Endothelial cell of umbilical vein (primary cell): ENCODE results near the gene ABCA7. TPM values are rescaled to one million over a fixed set of nuclear protein-coding genes. Genes with fewer than 3 reads are reported as not detected.

Source experiments
- BruUV-seq: library from RNA; stranded (reverse); fragments of 400-500 nt; replicated peaks from 2 replicates; lab custom pipeline; 2021; lab: Mats Ljungman, UMichigan
- CTCF ChIA-PET: fragments of 300-600, 350-600 bp; sonication (Branson Sonifier 250); formaldehyde crosslinking; loops from one replicate; lab custom pipeline; 2021; ENCODE audit warnings: antibody characterized with exemption, inconsistent platforms; lab: Charles Lee
- POLR2A ChIA-PET: fragments of 300-600, 350-600 bp; sonication (Branson Sonifier 250); formaldehyde crosslinking; loops from one replicate; lab custom pipeline; 2021; ENCODE audit warnings: antibody characterized with exemption, inconsistent platforms; lab: Charles Lee
- DNase-seq: peaks from one replicate; pipeline ENCODE4 v3.0.0-alpha.2; 2011; ENCODE audit warnings: low read depth, low spot score
- FAIRE-seq: peaks from 2 replicates; lab custom pipeline; 2011; peaks lifted over from hg19 to GRCh38; lab: Jason Lieb, UNC
- H2AFZ ChIP-seq: 2 replicates; pipeline ENCODE4 v1.6.0; 2012; ENCODE audit warnings: low read depth, low read length, control low read depth, inconsistent platforms
- H3K27ac ChIP-seq: 2 replicates; pipeline ENCODE4 v1.5.1; 2011; ENCODE audit warnings: low read depth, mild to moderate bottlenecking, control low read depth, low read length, moderate library complexity; ENCODE audit not compliant: insufficient read depth
- H3K27me3 ChIP-seq, 2 experiments: 2 replicates each; pipeline versions ENCODE4 v1.6.0 to v1.6.1; 2011; ENCODE audit warnings: low read length in 2 of 2, mixed read lengths in 1 of 2; ENCODE audit not compliant: control insufficient read depth in 2 of 2, insufficient read depth in 2 of 2
- H3K36me3 ChIP-seq, 2 experiments: 2 replicates in 1 of 2; 3 replicates in 1 of 2; pipeline ENCODE4 v1.5.1; 2011; ENCODE audit warnings: low read length in 2 of 2, mild to moderate bottlenecking in 1 of 2, moderate library complexity in 1 of 2; ENCODE audit not compliant: control insufficient read depth in 2 of 2, insufficient read depth in 2 of 2; ENCODE audit errors: extremely low read depth in 1 of 2
- H3K4me1 ChIP-seq: 3 replicates; pipeline ENCODE4 v1.5.1; 2011; ENCODE audit warnings: mild to moderate bottlenecking, low read length; ENCODE audit not compliant: control insufficient read depth, insufficient read depth; ENCODE audit errors: extremely low read depth
- H3K4me2 ChIP-seq: 2 replicates; pipeline ENCODE4 v1.6.1; 2011; ENCODE audit warnings: low read length, control low read depth, mixed read lengths; ENCODE audit not compliant: insufficient read depth
- H3K4me3 ChIP-seq, 3 experiments: fragments of 200-600 bp in 1 of 3; sonication (generic), shearing (Covaris generic) in 1 of 3; replicated peaks in 1 of 3; 2 replicates each; pipeline ENCODE4 v1.5.1; 2011 to 2016; ENCODE audit warnings: control low read depth in 3 of 3, low read length in 3 of 3, mild to moderate bottlenecking in 2 of 3, inconsistent platforms in 1 of 3, low read depth in 1 of 3, moderate library complexity in 1 of 3; ENCODE audit not compliant: insufficient read depth in 1 of 3
- H3K79me2 ChIP-seq: 2 replicates; pipeline ENCODE4 v1.6.0; 2012; ENCODE audit warnings: low read length, inconsistent platforms; ENCODE audit not compliant: control insufficient read depth, insufficient read depth
- H3K9ac ChIP-seq: replicated peaks from 2 replicates; pipeline ENCODE3; 2011; ENCODE audit warnings: low read length, control low read depth; ENCODE audit not compliant: insufficient read depth; ENCODE audit errors: extremely low read depth
- H3K9me1 ChIP-seq: replicated peaks from 3 replicates; pipeline ENCODE4 v1.6.0; 2011; ENCODE audit warnings: mild to moderate bottlenecking, low read length; ENCODE audit not compliant: control insufficient read depth, insufficient read depth; ENCODE audit errors: extremely low read depth
- H3K9me3 ChIP-seq: replicated peaks from 2 replicates; pipeline ENCODE4 v1.5.1; 2012; ENCODE audit warnings: low read length, inconsistent platforms; ENCODE audit not compliant: control insufficient read depth, insufficient read depth
- H4K20me1 ChIP-seq: replicated peaks from 2 replicates; pipeline ENCODE3; 2011; ENCODE audit warnings: mild to moderate bottlenecking, low read length; ENCODE audit not compliant: control insufficient read depth, insufficient read depth; ENCODE audit errors: extremely low read depth
- CTCF ChIP-seq, 2 donors: IDR thresholded peaks; 1 replicate in 1 of 2; 2 replicates in 1 of 2; pipeline ENCODE4 v1.5.1; 2011; ENCODE audit warnings: low read length in 2 of 2, mild to moderate bottlenecking in 2 of 2, moderate library complexity in 2 of 2, control low read depth in 1 of 2, inconsistent platforms in 1 of 2, low read depth in 1 of 2; ENCODE audit not compliant: insufficient read depth in 1 of 2; ENCODE audit errors: extremely low read depth in 1 of 2
- EZH2 ChIP-seq: IDR thresholded peaks from 2 replicates; pipeline ENCODE4 v1.6.1; 2012; ENCODE audit warnings: borderline replicate concordance, low read depth, mild to moderate bottlenecking, moderate library complexity, low read length, inconsistent platforms; ENCODE audit not compliant: severe bottlenecking
- FOS ChIP-seq: IDR thresholded peaks from 2 replicates; pipeline ENCODE4 v1.6.1; 2011; ENCODE audit warnings: mild to moderate bottlenecking, low read length, moderate library complexity, borderline replicate concordance; ENCODE audit not compliant: insufficient read depth
- GATA2 ChIP-seq: IDR thresholded peaks from 2 replicates; pipeline ENCODE4 v1.7.0; 2011; ENCODE audit warnings: low read depth, mild to moderate bottlenecking, moderate library complexity, mixed read lengths, low read length; ENCODE audit not compliant: insufficient read length, insufficient read depth
- JUN ChIP-seq: IDR thresholded peaks from 2 replicates; pipeline ENCODE4 v1.6.1; 2011; ENCODE audit warnings: borderline replicate concordance, low read depth; ENCODE audit not compliant: insufficient read length, insufficient read depth
- MAX ChIP-seq: IDR thresholded peaks from 2 replicates; pipeline ENCODE4 v1.6.1; 2011; ENCODE audit not compliant: insufficient read depth, insufficient read length
- MYC ChIP-seq: IDR thresholded peaks from one replicate; pipeline ENCODE4 v1.6.1; 2011; ENCODE audit warnings: mild to moderate bottlenecking, low read depth, low read length
- POLR2A ChIP-seq: IDR thresholded peaks from 2 replicates; pipeline ENCODE4 v1.6.1; 2012; ENCODE audit warnings: low read depth, mild to moderate bottlenecking, control low read depth, low read length
- POLR2AphosphoS5 ChIP-seq: IDR thresholded peaks from 2 replicates; pipeline ENCODE4 v1.6.1; 2012; ENCODE audit warnings: low read depth, mild to moderate bottlenecking, control low read depth, low read length, moderate library complexity; ENCODE audit not compliant: insufficient read depth
- dilution Hi-C: fragments of 300-500 bp; cut with MboI; formaldehyde crosslinking; loops from one replicate; pipeline ENCODE4 v1.15.0; 2019; ENCODE audit warnings: low sequenced_read_pairs; ENCODE audit not compliant: extremely low pct_ligation_motif_present
- intact Hi-C: fragments of 100-400 bp; cut with micrococcal nuclease; formaldehyde crosslinking; loops from one replicate; pipeline ENCODE4 v1.10.0; 2022
- polyA plus RNA-seq, 4 experiments: library from polyadenylated mRNA; depleted of rRNA in 3 of 4; stranded (reverse) in 3 of 4; unstranded in 1 of 4; fragments of >200 nt; gene quantifications; 2 replicates each; pipeline versions ENCODE4 v1.2.1 to v1.2.3, GENCODE V29; 2011 to 2012; ENCODE audit warnings: missing spikeins in 1 of 4
- total RNA-seq: library from RNA; stranded (reverse); gene quantifications from 2 replicates; pipeline ENCODE4 v1.2.3, GENCODE V29; 2021

The ABCA7 gene
- total and polyA plus RNA-seq, 2 donors (not counting 3 experiments of a cell fraction or from before 2014, with no cell fraction given): 5.7 to 9.8 TPM

- no peak for FAIRE-seq
- H4K20me1 ChIP-seq: no peaks in the 10 kb centered on the region
- peaks cover 2% of the 10 kb centered on the region for H3K79me2 ChIP-seq
- ChIA-PET CTCF (no interaction called here), POLR2A (no interaction called here)
- DNase-seq: no peak
- H3K9me3 ChIP-seq: no peaks in the 10 kb centered on the region
- no peak overlapping the region for H3K4me3 ChIP-seq
- H3K4me1 ChIP-seq: peaks cover under 1% of the 10 kb centered on the region
- H2AFZ ChIP-seq: no peak overlapping the region
- intact Hi-C loops: no loop called here
- H3K9ac ChIP-seq: no peak overlapping the region
- H3K27ac ChIP-seq: no peak overlapping the region
- no peak for TF ChIP-seq EZH2
- TF ChIP-seq JUN: no peak
- TF ChIP-seq FOS: no peak
- no peak for TF ChIP-seq POLR2AphosphoS5
- no peak for TF ChIP-seq MYC
- no peak for TF ChIP-seq POLR2A
- no peak for TF ChIP-seq GATA2
- no peak for TF ChIP-seq CTCF (IDR thresholded peaks at IDR 0.05; ENCODE audit: extremely low read depth in 1 of 2, insufficient read depth in 1 of 2, low read depth in 1 of 2, low read length in 2 of 2)
- no peak for TF ChIP-seq MAX
- no peaks in the 10 kb centered on the region for H3K27me3 ChIP-seq
- no peak overlapping the region for H3K4me2 ChIP-seq
- dilution Hi-C loops: no loop called here
- no TSS peak for BruUV-seq
- H3K9me1 ChIP-seq: no peaks in the 10 kb centered on the region
- H3K36me3 ChIP-seq: peaks cover 0 to 15% of the 10 kb centered on the region in 2 experiments
Observed at GRCh38 chr19:990119-990571, 49.8 kb upstream of the ABCA7 start.
